ENCODE data around the gene FBXW4.

The FBXW4 gene

DNA sequence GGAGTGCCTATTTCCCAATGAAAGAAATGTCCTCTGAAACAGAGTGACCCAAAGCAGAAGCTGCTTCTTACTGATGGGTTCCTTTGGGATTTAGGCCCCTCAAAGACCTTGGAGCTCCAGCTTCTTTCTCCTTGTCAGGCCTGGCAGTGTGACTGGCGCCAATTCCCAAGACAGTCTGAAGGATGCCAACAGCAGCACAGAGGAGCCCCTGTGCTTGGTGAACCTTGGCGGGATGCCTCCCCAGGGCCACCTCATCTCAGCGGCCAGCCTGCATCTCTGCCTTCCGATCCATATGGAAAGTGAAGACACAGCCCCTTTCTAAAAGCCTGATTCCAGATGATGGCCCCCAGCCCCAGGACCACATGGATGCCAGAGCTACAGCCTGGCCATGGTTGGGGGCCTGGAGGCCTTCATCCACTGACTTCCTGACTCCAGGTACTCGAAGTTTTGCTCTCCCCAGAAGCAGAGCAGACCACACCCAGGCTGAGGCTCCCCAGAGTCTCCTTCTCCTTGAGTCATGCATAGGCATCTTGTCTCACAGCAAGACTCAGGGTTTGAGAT is 45.4 kb downstream of the FBXW4 start:
- no peak overlapping the region for H3K27ac ChIP-seq (ENCODE audit: extremely low read depth, low read depth, low read length)
- ChIA-PET CTCF (no interaction called here), POLR2A (no interaction called here)
- H3K4me1 ChIP-seq (ENCODE audit: control insufficient read depth, insufficient read depth, low read length), result no peaks in the 10 kb centered on the region
- no peaks in the 10 kb centered on the region; a peak in 1 of 3 replicates for H3K36me3 ChIP-seq (ENCODE audit: control insufficient read depth in 2 of 2, insufficient read depth in 1 of 2, low read length in 2 of 2)
- TF ChIP-seq ZNF677 (tag by site-specific recombination; IDR thresholded peaks at IDR 0.05) (no peak), ZNF785 (tag by site-specific recombination; IDR thresholded peaks at IDR 0.05) (no peak), ZNF23 (tag by site-specific recombination; IDR thresholded peaks at IDR 0.05; ENCODE audit: borderline replicate concordance) (no peak), ZNF558 (tag by site-specific recombination; IDR thresholded peaks at IDR 0.05) (no peak), HOXA7 (CRISPR knock-in tag; IDR thresholded peaks at IDR 0.05; ENCODE audit: borderline replicate concordance) (no peak), ZBTB7A (tag by site-specific recombination; IDR thresholded peaks at IDR 0.05; ENCODE audit: low read depth) (no peak), GLI2 (tag by site-specific recombination; IDR thresholded peaks at IDR 0.05; ENCODE audit: borderline replicate concordance, low read depth) (no peak), ZEB2 (tag by site-specific recombination; IDR thresholded peaks at IDR 0.05) (no peak), ZNF239 (tag by site-specific recombination; IDR thresholded peaks at IDR 0.05) (no peak), ZNF274 (IDR thresholded peaks at IDR 0.05; ENCODE audit: low read length) (no peak), ZNF274 (tag by site-specific recombination; IDR thresholded peaks at IDR 0.05; ENCODE audit: borderline replicate concordance) (no peak), ZNF223 (tag by site-specific recombination; IDR thresholded peaks at IDR 0.05) (no peak)
- TF ChIP-seq, protein P1, sequence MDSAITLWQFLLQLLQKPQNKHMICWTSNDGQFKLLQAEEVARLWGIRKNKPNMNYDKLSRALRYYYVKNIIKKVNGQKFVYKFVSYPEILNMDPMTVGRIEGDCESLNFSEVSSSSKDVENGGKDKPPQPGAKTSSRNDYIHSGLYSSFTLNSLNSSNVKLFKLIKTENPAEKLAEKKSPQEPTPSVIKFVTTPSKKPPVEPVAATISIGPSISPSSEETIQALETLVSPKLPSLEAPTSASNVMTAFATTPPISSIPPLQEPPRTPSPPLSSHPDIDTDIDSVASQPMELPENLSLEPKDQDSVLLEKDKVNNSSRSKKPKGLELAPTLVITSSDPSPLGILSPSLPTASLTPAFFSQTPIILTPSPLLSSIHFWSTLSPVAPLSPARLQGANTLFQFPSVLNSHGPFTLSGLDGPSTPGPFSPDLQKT (IDR thresholded peaks at IDR 0.05; ENCODE audit: borderline replicate concordance, low read depth, low read length), result no peak
- TF ChIP-seq, protein P2, sequence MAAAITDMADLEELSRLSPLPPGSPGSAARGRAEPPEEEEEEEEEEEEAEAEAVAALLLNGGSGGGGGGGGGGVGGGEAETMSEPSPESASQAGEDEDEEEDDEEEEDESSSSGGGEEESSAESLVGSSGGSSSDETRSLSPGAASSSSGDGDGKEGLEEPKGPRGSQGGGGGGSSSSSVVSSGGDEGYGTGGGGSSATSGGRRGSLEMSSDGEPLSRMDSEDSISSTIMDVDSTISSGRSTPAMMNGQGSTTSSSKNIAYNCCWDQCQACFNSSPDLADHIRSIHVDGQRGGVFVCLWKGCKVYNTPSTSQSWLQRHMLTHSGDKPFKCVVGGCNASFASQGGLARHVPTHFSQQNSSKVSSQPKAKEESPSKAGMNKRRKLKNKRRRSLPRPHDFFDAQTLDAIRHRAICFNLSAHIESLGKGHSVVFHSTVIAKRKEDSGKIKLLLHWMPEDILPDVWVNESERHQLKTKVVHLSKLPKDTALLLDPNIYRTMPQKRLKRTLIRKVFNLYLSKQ (tag by site-specific recombination; IDR thresholded peaks at IDR 0.05; ENCODE audit: borderline replicate concordance), result no peak
- TF ChIP-seq, protein P3, sequence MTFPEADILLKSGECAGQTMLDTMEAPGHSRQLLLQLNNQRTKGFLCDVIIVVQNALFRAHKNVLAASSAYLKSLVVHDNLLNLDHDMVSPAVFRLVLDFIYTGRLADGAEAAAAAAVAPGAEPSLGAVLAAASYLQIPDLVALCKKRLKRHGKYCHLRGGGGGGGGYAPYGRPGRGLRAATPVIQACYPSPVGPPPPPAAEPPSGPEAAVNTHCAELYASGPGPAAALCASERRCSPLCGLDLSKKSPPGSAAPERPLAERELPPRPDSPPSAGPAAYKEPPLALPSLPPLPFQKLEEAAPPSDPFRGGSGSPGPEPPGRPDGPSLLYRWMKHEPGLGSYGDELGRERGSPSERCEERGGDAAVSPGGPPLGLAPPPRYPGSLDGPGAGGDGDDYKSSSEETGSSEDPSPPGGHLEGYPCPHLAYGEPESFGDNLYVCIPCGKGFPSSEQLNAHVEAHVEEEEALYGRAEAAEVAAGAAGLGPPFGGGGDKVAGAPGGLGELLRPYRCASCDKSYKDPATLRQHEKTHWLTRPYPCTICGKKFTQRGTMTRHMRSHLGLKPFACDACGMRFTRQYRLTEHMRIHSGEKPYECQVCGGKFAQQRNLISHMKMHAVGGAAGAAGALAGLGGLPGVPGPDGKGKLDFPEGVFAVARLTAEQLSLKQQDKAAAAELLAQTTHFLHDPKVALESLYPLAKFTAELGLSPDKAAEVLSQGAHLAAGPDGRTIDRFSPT (tag by site-specific recombination; IDR thresholded peaks at IDR 0.05), result no peak
- no peak overlapping the region for H3K4me3 ChIP-seq (ENCODE audit: low read depth, low read length)
- H3K9me3 ChIP-seq (ENCODE audit: control insufficient read depth, insufficient read depth, low read depth, low read length), result no peaks in the 10 kb centered on the region

DNA sequence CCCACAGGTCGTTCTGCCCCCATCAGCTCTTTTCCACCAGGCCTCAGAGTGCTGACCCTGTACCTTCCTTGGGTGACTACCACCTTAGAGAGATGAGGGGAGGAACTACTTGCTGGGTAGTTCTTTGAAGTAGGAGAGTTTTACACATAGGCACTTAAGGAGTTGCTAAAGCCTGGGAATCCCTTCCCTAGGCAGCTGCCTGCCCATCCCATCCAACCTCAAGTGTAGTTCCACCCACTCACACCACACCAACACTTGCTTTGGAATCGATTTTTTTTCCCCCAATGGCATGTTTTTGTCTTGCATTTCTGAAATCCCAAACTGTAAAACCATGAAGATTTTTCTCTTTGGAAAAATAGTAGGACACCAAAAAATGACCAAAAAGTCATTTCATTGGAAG is 47.7 kb downstream of the FBXW4 start:
- Histone ChIP-seq H3K4me1 (ENCODE audit: control insufficient read depth, insufficient read depth, low read length) (no peaks in the 10 kb centered on the region), H3K27ac (ENCODE audit: extremely low read depth, low read depth, low read length) (no peak overlapping the region), H3K4me3 (ENCODE audit: low read depth, low read length) (no peak overlapping the region), H3K36me3 (ENCODE audit: control insufficient read depth in 2 of 2, insufficient read depth in 1 of 2, low read length in 2 of 2) (no peaks in the 10 kb centered on the region), H3K9me3 (ENCODE audit: control insufficient read depth, insufficient read depth, low read depth, low read length) (no peaks in the 10 kb centered on the region)
- CTCF ChIA-PET, result no interaction called here
- POLR2A ChIA-PET, result interaction anchor here (0.6 kb wide), 1 partner anchor 169 kb away, joined by 5 read pairs; no protein-coding TSS in a partner anchor
- TF ChIP-seq RBAK (tag by site-specific recombination; IDR thresholded peaks at IDR 0.05), result no peak
- no peak for TF ChIP-seq ZNF747 (tag by site-specific recombination; IDR thresholded peaks at IDR 0.05)
- TF ChIP-seq, protein P4, sequence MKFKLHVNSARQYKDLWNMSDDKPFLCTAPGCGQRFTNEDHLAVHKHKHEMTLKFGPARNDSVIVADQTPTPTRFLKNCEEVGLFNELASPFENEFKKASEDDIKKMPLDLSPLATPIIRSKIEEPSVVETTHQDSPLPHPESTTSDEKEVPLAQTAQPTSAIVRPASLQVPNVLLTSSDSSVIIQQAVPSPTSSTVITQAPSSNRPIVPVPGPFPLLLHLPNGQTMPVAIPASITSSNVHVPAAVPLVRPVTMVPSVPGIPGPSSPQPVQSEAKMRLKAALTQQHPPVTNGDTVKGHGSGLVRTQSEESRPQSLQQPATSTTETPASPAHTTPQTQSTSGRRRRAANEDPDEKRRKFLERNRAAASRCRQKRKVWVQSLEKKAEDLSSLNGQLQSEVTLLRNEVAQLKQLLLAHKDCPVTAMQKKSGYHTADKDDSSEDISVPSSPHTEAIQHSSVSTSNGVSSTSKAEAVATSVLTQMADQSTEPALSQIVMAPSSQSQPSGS (tag by site-specific recombination; IDR thresholded peaks at IDR 0.05; ENCODE audit: low read depth), result no peak
- TF ChIP-seq ZNF19 (tag by site-specific recombination; IDR thresholded peaks at IDR 0.05; ENCODE audit: low read depth), result no peak
- TF ChIP-seq SCRT2 (tag by site-specific recombination; IDR thresholded peaks at IDR 0.05), result no peak
- TF ChIP-seq, protein P5, sequence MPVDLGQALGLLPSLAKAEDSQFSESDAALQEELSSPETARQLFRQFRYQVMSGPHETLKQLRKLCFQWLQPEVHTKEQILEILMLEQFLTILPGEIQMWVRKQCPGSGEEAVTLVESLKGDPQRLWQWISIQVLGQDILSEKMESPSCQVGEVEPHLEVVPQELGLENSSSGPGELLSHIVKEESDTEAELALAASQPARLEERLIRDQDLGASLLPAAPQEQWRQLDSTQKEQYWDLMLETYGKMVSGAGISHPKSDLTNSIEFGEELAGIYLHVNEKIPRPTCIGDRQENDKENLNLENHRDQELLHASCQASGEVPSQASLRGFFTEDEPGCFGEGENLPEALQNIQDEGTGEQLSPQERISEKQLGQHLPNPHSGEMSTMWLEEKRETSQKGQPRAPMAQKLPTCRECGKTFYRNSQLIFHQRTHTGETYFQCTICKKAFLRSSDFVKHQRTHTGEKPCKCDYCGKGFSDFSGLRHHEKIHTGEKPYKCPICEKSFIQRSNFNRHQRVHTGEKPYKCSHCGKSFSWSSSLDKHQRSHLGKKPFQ (tag by site-specific recombination; IDR thresholded peaks at IDR 0.05), result no peak
- TF ChIP-seq, protein P6, sequence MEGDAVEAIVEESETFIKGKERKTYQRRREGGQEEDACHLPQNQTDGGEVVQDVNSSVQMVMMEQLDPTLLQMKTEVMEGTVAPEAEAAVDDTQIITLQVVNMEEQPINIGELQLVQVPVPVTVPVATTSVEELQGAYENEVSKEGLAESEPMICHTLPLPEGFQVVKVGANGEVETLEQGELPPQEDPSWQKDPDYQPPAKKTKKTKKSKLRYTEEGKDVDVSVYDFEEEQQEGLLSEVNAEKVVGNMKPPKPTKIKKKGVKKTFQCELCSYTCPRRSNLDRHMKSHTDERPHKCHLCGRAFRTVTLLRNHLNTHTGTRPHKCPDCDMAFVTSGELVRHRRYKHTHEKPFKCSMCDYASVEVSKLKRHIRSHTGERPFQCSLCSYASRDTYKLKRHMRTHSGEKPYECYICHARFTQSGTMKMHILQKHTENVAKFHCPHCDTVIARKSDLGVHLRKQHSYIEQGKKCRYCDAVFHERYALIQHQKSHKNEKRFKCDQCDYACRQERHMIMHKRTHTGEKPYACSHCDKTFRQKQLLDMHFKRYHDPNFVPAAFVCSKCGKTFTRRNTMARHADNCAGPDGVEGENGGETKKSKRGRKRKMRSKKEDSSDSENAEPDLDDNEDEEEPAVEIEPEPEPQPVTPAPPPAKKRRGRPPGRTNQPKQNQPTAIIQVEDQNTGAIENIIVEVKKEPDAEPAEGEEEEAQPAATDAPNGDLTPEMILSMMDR (tag by site-specific recombination; IDR thresholded peaks at IDR 0.05), result no peak
- TF ChIP-seq ZBTB7A (tag by site-specific recombination; IDR thresholded peaks at IDR 0.05; ENCODE audit: low read depth), result no peak
- TF ChIP-seq MEIS1 (CRISPR knock-in tag; IDR thresholded peaks at IDR 0.05; ENCODE audit: borderline replicate concordance), result no peak
- TF ChIP-seq, protein P7, sequence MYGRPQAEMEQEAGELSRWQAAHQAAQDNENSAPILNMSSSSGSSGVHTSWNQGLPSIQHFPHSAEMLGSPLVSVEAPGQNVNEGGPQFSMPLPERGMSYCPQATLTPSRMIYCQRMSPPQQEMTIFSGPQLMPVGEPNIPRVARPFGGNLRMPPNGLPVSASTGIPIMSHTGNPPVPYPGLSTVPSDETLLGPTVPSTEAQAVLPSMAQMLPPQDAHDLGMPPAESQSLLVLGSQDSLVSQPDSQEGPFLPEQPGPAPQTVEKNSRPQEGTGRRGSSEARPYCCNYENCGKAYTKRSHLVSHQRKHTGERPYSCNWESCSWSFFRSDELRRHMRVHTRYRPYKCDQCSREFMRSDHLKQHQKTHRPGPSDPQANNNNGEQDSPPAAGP (tag by site-specific recombination; IDR thresholded peaks at IDR 0.05), result no peak
- no peak for TF ChIP-seq ZNF335 (tag by site-specific recombination; conservative IDR thresholded peaks at IDR 0.05)
